Motor neuron (in vitro differentiated cells): ENCODE data around the gene BBS2. TPM values are rescaled to one million over a fixed set of nuclear protein-coding genes. Genes with fewer than 3 reads are reported as not detected.
A peak's percentile ranks its signal among the peaks of the same experiment; 100 is the strongest.

ENCODE experiments used
- ATAC-seq, 8 experiments: fragments of 200-7000 bp; cut with Tn5 transposase; replicated peaks in 6 of 8; 2 replicates each; pipeline ENCODE4 v1.8.0; 2021; ENCODE audit warnings: mild to moderate bottlenecking in 8 of 8, moderate library complexity in 8 of 8
- H3K27ac ChIP-seq, 2 donors: fragments of 250-450 bp; sonication (Bioruptor Pico); 2 replicates each; pipeline ENCODE4 v1.9.0; 2021; ENCODE audit warnings: antibody characterized with exemption in 2 of 2, mild to moderate bottlenecking in 2 of 2, moderate library complexity in 1 of 2
- H3K4me1 ChIP-seq, 2 donors: fragments of 250-450 bp; sonication (Bioruptor Pico); replicated peaks in 1 of 2; 2 replicates each; pipeline ENCODE4 v1.6.1; 2021; ENCODE audit warnings: antibody characterized with exemption in 2 of 2, mild to moderate bottlenecking in 2 of 2, moderate library complexity in 1 of 2
- H3K4me3 ChIP-seq, 5 donors: fragments of 250-450 bp; sonication (Bioruptor Pico); 2 replicates each; pipeline ENCODE4 v1.9.0; 2021; ENCODE audit warnings: antibody characterized with exemption in 5 of 5, mild to moderate bottlenecking in 5 of 5, moderate library complexity in 4 of 5
- WGBS, 10 experiments: fragments of 450-650 bp; shearing (Covaris generic); methylation state at CpG; one replicate each; pipeline ENCODE4 v1.0.0; 2022; 5-methylcytosine and 5-hydroxymethylcytosine counted together
- in situ Hi-C, 9 experiments: fragments of 400-800 bp; cut with MboI; loops; one replicate each; pipeline ENCODE4 v1.15.0; 2021; ENCODE audit warnings: low sequenced_read_pairs in 9 of 9, low pct_unique_long_range_greater_than_20kb in 2 of 9; ENCODE audit not compliant: unreplicated experiment in 9 of 9
- total RNA-seq, 8 experiments: library from RNA; unstranded; fragments of 300-600 nt; gene quantifications; 2 replicates each; pipeline versions ENCODE4 v1.2.3 to v1.2.4, GENCODE V29; 2022

Gene BBS2
- total RNA-seq = 100 to 1,000 TPM in 1 of 8 experiments, 10 to 100 TPM in 7; 31.8 to 107 (median 45.7) TPM

GRCh38 chr16:56519459-56520250 is at the start of gene BBS2:
TSS of gene BBS2 (minus strand) at chr16:56520024. CDS start at chr16:56519862, 162 bp downstream.
- ATAC-seq = peak; percentile 90 to 97 (median 94)
- WGBS, 10 experiments = 0 to 20% (median 0%) methylated on average over 1 to 5 of the region's 65 CpGs; no CpG with 5 or more reads in 1 of the 10 experiments
- peak within 1 kb of the TSS; percentile 72 to 96 (median 92) for H3K4me3 ChIP-seq
- in situ Hi-C loops = no loop called here
- H3K4me1 ChIP-seq = peaks cover 10% of the 10 kb centered on the region in 2 donors
- peak within 1 kb of the TSS; percentile 84 to 88 for H3K27ac ChIP-seq

GRCh38 chr16:56564793-56565477 is 45.1 kb upstream of the BBS2 start, which contains the start of gene MT4:
TSS of gene MT4 (plus strand) at chr16:56565073. CDS start at chr16:56565129, 56 bp downstream.
- no peaks in the 10 kb centered on the region for H3K4me1 ChIP-seq
- H3K27ac ChIP-seq = no peak within 1 kb of the TSS
- WGBS, 10 experiments = 50 to 70% (median 61%) methylated on average over 2 to 5 of the region's 12 CpGs; no CpG with 5 or more reads in 6 of the 10 experiments
- H3K4me3 ChIP-seq = no peak within 1 kb of the TSS
- peak in 2 of 8 experiments; percentile 78 to 96 for ATAC-seq
- in situ Hi-C loops = no loop called here

GRCh38 chr16:56561126-56561525 is 41.3 kb upstream of the BBS2 start:
- Histone ChIP-seq H3K4me1 (no peaks in the 10 kb centered on the region), H3K4me3 (no peak overlapping the region), H3K27ac (no peak overlapping the region)
- 38 to 100% (median 80%) methylated on average over 1 of the region's 1 CpG; no CpG with 5 or more reads in 5 of the 10 experiments for WGBS, 10 experiments
- in situ Hi-C loops = no loop called here
- ATAC-seq = no peak

- no peak overlapping the region for H3K27ac ChIP-seq
- H3K4me3 ChIP-seq = no peak overlapping the region
- WGBS, 10 experiments = 20 to 100% (median 63%) methylated on average over 1 of the region's 1 CpG; no CpG with 5 or more reads in 6 of the 10 experiments
- no peaks in the 10 kb centered on the region for H3K4me1 ChIP-seq
- in situ Hi-C loops = no loop called here
- no peak for ATAC-seq
Observed at GRCh38 chr16:56560447-56560846, 40.6 kb upstream of the BBS2 start.

GRCh38 chr16:56559109-56559508 is 39.3 kb upstream of the BBS2 start:
- H3K27ac ChIP-seq = no peak overlapping the region
- WGBS, 10 experiments = 55 to 100% (median 80%) methylated on average over 1 to 4 of the region's 4 CpGs; no CpG with 5 or more reads in 1 of the 10 experiments
- in situ Hi-C loops = no loop called here

GRCh38 chr16:56558024-56558747 is 38.4 kb upstream of the BBS2 start:
- no peak overlapping the region for H3K27ac ChIP-seq
- H3K4me1 ChIP-seq = no peaks in the 10 kb centered on the region
- in situ Hi-C loops = no loop called here
- WGBS, 10 experiments = 13 to 100% (median 63%) methylated on average over 2 to 8 of the region's 8 CpGs
- peak in 2 of 8 experiments; percentile 36 to 45 for ATAC-seq
- H3K4me3 ChIP-seq = no peak overlapping the region

More at GRCh38 chr16:56559109-56559508, 39.3 kb upstream of the BBS2 start:
- Histone ChIP-seq H3K4me3 (no peak overlapping the region), H3K4me1 (no peaks in the 10 kb centered on the region)
- no peak for ATAC-seq

- 20 to 97% (median 83%) methylated on average over 3 to 9 of the region's 10 CpGs; no CpG with 5 or more reads in 3 of the 10 experiments for WGBS, 10 experiments
- Histone ChIP-seq H3K4me1 (no peaks in the 10 kb centered on the region), H3K27ac (no peak overlapping the region), H3K4me3 (no peak overlapping the region)
- ATAC-seq = no peak
- in situ Hi-C loops = no loop called here
Observed at GRCh38 chr16:56554441-56554840, 34.6 kb upstream of the BBS2 start.

GRCh38 chr16:56551796-56552738 is 32.2 kb upstream of the BBS2 start:
- H3K4me3 ChIP-seq = no peak overlapping the region
- H3K4me1 ChIP-seq = peaks cover 4 to 7% of the 10 kb centered on the region in 2 donors
- peak in 3 of 8 experiments; percentile 32 to 85 (median 79) for ATAC-seq
- 31 to 80% (median 56%) methylated on average over 1 to 9 of the region's 11 CpGs for WGBS, 10 experiments
- in situ Hi-C loops = no loop called here
- H3K27ac ChIP-seq = no peak overlapping the region

GRCh38 chr16:56549744-56550385 is 30.0 kb upstream of the BBS2 start:
- WGBS, 10 experiments = 0 to 100% (median 92%) methylated on average over 1 to 4 of the region's 5 CpGs; no CpG with 5 or more reads in 3 of the 10 experiments
- H3K4me1 ChIP-seq = peaks cover 4 to 10% of the 10 kb centered on the region in 2 donors
- no peak overlapping the region for H3K4me3 ChIP-seq
- peak in 2 of 8 experiments; percentile 13 to 36 for ATAC-seq
- in situ Hi-C loops = no loop called here
- no peak overlapping the region for H3K27ac ChIP-seq

GRCh38 chr16:56549161-56549560 is 29.3 kb upstream of the BBS2 start:
- H3K27ac ChIP-seq = no peak overlapping the region
- in situ Hi-C loops = no loop called here

GRCh38 chr16:56547949-56548567 is 28.2 kb upstream of the BBS2 start:
- in situ Hi-C loops = no loop called here
- H3K4me3 ChIP-seq = no peak overlapping the region
- no peak for ATAC-seq
- H3K4me1 ChIP-seq = peaks cover 4 to 10% of the 10 kb centered on the region in 2 donors
- no peak overlapping the region for H3K27ac ChIP-seq
- 62 to 94% (median 76%) methylated on average over 1 to 4 of the region's 4 CpGs; no CpG with 5 or more reads in 2 of the 10 experiments for WGBS, 10 experiments

More at GRCh38 chr16:56549161-56549560, 29.3 kb upstream of the BBS2 start:
- no peak overlapping the region for H3K4me3 ChIP-seq
- no peak for ATAC-seq
- peaks cover 4 to 10% of the 10 kb centered on the region in 2 donors for H3K4me1 ChIP-seq
